SK-N-SH treated with all-trans-retinoic acid at 6 μM for 48 hours (cell line): ENCODE data around the gene EWSR1.

ENCODE experiments used
- ATAC-seq: fragments of 200-7000 bp; cut with Tn5 transposase; 3 replicates; pipeline ENCODE4 v1.9.1; 2020; ENCODE audit warnings: mild to moderate bottlenecking, moderate library complexity
- CSDC2 ChIP-seq: fragments of 250-450 bp; sonication (Bioruptor Pico); IDR thresholded peaks from 2 replicates; pipeline ENCODE4 v1.5.0; 2020; ENCODE audit warnings: mild to moderate bottlenecking, moderate library complexity
- ESRRG ChIP-seq: fragments of 250-450 bp; sonication (Bioruptor Pico); IDR thresholded peaks from 2 replicates; pipeline ENCODE4 v1.6.1; 2021; ENCODE audit warnings: mild to moderate bottlenecking
- GLIS3 ChIP-seq: fragments of 250-450 bp; sonication (Bioruptor Pico); IDR thresholded peaks from 2 replicates; pipeline ENCODE4 v1.5.0; 2020; ENCODE audit warnings: mild to moderate bottlenecking, moderate library complexity
- ISL1 ChIP-seq: fragments of 250-450 bp; sonication (Bioruptor Pico); IDR thresholded peaks from 2 replicates; pipeline ENCODE4 v2.1.2; 2022; ENCODE audit warnings: mild to moderate bottlenecking, moderate library complexity
- OSR1 ChIP-seq: fragments of 250-450 bp; sonication (Bioruptor Pico); IDR thresholded peaks from 2 replicates; pipeline ENCODE4 v1.8.0; 2022; ENCODE audit warnings: moderate library complexity, mild to moderate bottlenecking, inconsistent platforms
- PPARA ChIP-seq: fragments of 250-450 bp; sonication (Bioruptor Pico); IDR thresholded peaks from 2 replicates; pipeline ENCODE4 v1.5.0; 2020; ENCODE audit warnings: mild to moderate bottlenecking, borderline replicate concordance
- RARB ChIP-seq: fragments of 250-450 bp; sonication (Bioruptor Pico); IDR thresholded peaks from 2 replicates; pipeline ENCODE4 v1.8.0; 2021; ENCODE audit warnings: mild to moderate bottlenecking, moderate library complexity
- TCF4 ChIP-seq: fragments of 250-450 bp; sonication (Bioruptor Pico); IDR thresholded peaks from 2 replicates; pipeline ENCODE4 v1.8.0; 2021; ENCODE audit warnings: mild to moderate bottlenecking, moderate library complexity, borderline replicate concordance
- TOX ChIP-seq: fragments of 250-450 bp; sonication (Bioruptor Pico); IDR thresholded peaks from 2 replicates; pipeline ENCODE4 v1.8.0; 2021; ENCODE audit warnings: mild to moderate bottlenecking, moderate library complexity, borderline replicate concordance
- ZFP3 ChIP-seq: fragments of 250-450 bp; sonication (Bioruptor Pico); IDR thresholded peaks from 2 replicates; pipeline ENCODE4 v1.5.0; 2020; ENCODE audit warnings: mild to moderate bottlenecking, moderate library complexity
- ZFP30 ChIP-seq: fragments of 450-650 bp; formaldehyde crosslinking; IDR thresholded peaks from 2 replicates; pipeline ENCODE4 v1.5.0; 2022; ENCODE audit warnings: mild to moderate bottlenecking, moderate library complexity
- ZNF565 ChIP-seq: fragments of 450-650 bp; formaldehyde crosslinking; conservative IDR thresholded peaks from 2 replicates; pipeline ENCODE4 v1.5.0; 2020; ENCODE audit warnings: low read depth, mild to moderate bottlenecking, moderate library complexity
- ZNF70 ChIP-seq: fragments of 450-650 bp; formaldehyde crosslinking; IDR thresholded peaks from 2 replicates; pipeline ENCODE4 v1.5.0; 2020; ENCODE audit warnings: mild to moderate bottlenecking, moderate library complexity
- ZNF8 ChIP-seq: fragments of 450-650 bp; formaldehyde crosslinking; IDR thresholded peaks from 2 replicates; pipeline ENCODE4 v1.5.0; 2020; ENCODE audit warnings: mild to moderate bottlenecking, moderate library complexity
- TF ChIP-seq, protein P1 (sequence below): fragments of 250-450 bp; sonication (Bioruptor Pico); IDR thresholded peaks from 2 replicates; pipeline ENCODE4 v1.5.1; 2021; ENCODE audit warnings: mild to moderate bottlenecking, moderate library complexity
- TF ChIP-seq, protein P2 (sequence below): fragments of 250-450 bp; sonication (Bioruptor Pico); IDR thresholded peaks from 2 replicates; pipeline ENCODE4 v1.8.0; 2021; ENCODE audit warnings: low read depth, mild to moderate bottlenecking, moderate library complexity, borderline replicate concordance
- TF ChIP-seq, protein P3 (sequence below): fragments of 250-450 bp; sonication (Bioruptor Pico); IDR thresholded peaks from 2 replicates; pipeline ENCODE4 v1.5.1; 2020; ENCODE audit warnings: low read depth, mild to moderate bottlenecking, moderate library complexity
- TF ChIP-seq, protein P4 (sequence below): fragments of 250-450 bp; sonication (Bioruptor Pico); IDR thresholded peaks from 2 replicates; pipeline ENCODE4 v1.5.0; 2020; ENCODE audit warnings: mild to moderate bottlenecking, moderate library complexity
- TF ChIP-seq, protein P5 (sequence below): fragments of 250-450 bp; sonication (Bioruptor Pico); IDR thresholded peaks from 2 replicates; pipeline ENCODE4 v1.8.0; 2020; ENCODE audit warnings: mild to moderate bottlenecking, moderate library complexity, borderline replicate concordance

The EWSR1 gene

DNA sequence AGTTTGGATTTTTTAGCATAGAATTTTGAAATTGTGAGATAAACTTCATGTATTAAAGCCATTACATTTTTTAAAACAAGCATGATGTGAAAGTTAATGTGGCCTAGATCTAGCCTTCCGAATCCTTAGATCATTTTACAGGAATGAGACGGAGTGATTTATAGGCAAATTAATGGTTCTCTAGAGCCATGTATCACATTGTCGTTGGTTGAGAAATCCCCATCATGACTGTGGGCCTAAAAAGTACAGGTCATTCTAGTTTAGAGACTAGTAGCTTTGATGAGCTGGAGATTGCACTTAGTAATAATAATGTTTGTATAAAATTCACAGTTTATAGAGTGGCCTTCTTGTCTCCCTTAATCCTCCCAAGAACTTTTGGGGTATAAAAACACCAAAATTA, 7.1 kb downstream of the EWSR1 start:
- TF ChIP-seq, protein P1, sequence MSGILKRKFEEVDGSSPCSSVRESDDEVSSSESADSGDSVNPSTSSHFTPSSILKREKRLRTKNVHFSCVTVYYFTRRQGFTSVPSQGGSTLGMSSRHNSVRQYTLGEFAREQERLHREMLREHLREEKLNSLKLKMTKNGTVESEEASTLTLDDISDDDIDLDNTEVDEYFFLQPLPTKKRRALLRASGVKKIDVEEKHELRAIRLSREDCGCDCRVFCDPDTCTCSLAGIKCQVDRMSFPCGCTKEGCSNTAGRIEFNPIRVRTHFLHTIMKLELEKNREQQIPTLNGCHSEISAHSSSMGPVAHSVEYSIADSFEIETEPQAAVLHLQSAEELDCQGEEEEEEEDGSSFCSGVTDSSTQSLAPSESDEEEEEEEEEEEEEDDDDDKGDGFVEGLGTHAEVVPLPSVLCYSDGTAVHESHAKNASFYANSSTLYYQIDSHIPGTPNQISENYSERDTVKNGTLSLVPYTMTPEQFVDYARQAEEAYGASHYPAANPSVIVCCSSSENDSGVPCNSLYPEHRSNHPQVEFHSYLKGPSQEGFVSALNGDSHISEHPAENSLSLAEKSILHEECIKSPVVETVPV (CRISPR knock-in tag) = 0 out of 2 replicates have a peak, but pooled peaks have one; percentile 10
- TF ChIP-seq ESRRG (CRISPR knock-in tag) = no peak
- ATAC-seq = no peak

DNA sequence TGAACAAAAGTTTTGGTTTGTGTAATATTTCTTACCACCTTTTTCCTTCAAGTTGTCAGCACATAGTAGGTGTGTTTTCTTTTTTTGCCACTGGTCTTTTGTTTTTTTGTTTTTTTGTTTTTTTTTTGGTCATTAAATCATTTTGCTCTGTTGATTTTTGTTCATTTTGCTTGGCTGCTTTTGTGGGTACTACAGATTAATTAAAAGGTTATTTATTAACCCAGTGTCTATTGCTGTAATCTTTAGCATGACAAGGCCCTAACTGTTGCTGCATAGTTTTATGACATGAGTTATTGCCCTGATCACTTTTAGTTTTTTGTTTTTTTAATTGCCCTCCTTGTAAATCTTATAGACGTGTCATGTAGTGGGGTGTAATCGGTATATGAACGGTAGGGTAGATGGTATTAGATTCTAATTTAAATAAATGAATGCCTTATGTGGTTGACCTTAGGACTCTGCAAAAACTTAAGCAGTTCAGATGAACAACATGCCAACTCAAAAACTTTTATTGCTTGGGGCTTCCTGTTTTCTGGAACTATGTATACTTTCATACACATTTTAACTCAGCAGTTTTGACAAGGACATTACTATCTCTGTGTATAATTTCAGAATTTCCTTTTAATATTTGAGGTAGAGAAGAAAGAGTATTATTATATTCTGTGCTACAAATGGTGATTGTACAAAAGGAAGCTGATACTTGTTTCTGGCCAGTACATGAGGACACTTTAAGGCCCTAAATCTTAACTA, 7.9 kb downstream of the EWSR1 start:
- TF ChIP-seq, protein P2, sequence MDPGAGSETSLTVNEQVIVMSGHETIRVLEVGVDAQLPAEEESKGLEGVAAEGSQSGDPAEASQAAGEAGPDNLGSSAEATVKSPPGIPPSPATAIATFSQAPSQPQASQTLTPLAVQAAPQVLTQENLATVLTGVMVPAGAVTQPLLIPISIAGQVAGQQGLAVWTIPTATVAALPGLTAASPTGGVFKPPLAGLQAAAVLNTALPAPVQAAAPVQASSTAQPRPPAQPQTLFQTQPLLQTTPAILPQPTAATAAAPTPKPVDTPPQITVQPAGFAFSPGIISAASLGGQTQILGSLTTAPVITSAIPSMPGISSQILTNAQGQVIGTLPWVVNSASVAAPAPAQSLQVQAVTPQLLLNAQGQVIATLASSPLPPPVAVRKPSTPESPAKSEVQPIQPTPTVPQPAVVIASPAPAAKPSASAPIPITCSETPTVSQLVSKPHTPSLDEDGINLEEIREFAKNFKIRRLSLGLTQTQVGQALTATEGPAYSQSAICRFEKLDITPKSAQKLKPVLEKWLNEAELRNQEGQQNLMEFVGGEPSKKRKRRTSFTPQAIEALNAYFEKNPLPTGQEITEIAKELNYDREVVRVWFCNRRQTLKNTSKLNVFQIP (CRISPR knock-in tag) = no peak
- TF ChIP-seq GLIS3 (CRISPR knock-in tag) = no peak
- TF ChIP-seq, all 23 proteins: peak for 0
- no peak for ATAC-seq

DNA sequence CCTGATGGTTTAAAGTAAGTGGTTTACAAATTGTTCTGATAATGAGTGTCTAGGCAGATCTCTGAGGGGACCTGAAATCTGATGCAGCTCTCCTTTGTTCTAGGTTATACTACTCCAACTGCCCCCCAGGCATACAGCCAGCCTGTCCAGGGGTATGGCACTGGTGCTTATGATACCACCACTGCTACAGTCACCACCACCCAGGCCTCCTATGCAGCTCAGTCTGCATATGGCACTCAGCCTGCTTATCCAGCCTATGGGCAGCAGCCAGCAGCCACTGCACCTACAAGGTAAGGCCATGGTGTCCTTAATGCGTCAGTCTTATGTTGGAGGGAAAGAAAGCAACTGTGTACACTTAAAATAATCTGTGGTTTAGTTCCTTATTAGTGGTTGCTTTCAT, 9.9 kb downstream of the EWSR1 start:
- ATAC-seq = no peak
- TF ChIP-seq ZNF8 (no peak), ZFP30 (CRISPR knock-in tag) (no peak), RARB (no peak), TCF4 (CRISPR knock-in tag) (no peak), OSR1 (CRISPR knock-in tag) (no peak), ZFP3 (no peak), TOX (CRISPR knock-in tag) (no peak), ZNF565 (CRISPR knock-in tag) (no peak), CSDC2 (CRISPR knock-in tag) (no peak), ISL1 (CRISPR knock-in tag) (no peak), GLIS3 (CRISPR knock-in tag) (no peak), ESRRG (CRISPR knock-in tag) (no peak), ZNF70 (CRISPR knock-in tag) (no peak), PPARA (no peak)
- TF ChIP-seq, protein P3, sequence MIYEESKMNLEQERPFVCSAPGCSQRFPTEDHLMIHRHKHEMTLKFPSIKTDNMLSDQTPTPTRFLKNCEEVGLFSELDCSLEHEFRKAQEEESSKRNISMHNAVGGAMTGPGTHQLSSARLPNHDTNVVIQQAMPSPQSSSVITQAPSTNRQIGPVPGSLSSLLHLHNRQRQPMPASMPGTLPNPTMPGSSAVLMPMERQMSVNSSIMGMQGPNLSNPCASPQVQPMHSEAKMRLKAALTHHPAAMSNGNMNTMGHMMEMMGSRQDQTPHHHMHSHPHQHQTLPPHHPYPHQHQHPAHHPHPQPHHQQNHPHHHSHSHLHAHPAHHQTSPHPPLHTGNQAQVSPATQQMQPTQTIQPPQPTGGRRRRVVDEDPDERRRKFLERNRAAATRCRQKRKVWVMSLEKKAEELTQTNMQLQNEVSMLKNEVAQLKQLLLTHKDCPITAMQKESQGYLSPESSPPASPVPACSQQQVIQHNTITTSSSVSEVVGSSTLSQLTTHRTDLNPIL = no peak
- TF ChIP-seq, protein P2 (CRISPR knock-in tag) = no peak
- TF ChIP-seq, protein P4, sequence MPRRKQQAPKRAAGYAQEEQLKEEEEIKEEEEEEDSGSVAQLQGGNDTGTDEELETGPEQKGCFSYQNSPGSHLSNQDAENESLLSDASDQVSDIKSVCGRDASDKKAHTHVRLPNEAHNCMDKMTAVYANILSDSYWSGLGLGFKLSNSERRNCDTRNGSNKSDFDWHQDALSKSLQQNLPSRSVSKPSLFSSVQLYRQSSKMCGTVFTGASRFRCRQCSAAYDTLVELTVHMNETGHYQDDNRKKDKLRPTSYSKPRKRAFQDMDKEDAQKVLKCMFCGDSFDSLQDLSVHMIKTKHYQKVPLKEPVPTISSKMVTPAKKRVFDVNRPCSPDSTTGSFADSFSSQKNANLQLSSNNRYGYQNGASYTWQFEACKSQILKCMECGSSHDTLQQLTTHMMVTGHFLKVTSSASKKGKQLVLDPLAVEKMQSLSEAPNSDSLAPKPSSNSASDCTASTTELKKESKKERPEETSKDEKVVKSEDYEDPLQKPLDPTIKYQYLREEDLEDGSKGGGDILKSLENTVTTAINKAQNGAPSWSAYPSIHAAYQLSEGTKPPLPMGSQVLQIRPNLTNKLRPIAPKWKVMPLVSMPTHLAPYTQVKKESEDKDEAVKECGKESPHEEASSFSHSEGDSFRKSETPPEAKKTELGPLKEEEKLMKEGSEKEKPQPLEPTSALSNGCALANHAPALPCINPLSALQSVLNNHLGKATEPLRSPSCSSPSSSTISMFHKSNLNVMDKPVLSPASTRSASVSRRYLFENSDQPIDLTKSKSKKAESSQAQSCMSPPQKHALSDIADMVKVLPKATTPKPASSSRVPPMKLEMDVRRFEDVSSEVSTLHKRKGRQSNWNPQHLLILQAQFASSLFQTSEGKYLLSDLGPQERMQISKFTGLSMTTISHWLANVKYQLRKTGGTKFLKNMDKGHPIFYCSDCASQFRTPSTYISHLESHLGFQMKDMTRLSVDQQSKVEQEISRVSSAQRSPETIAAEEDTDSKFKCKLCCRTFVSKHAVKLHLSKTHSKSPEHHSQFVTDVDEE = no peak
- TF ChIP-seq, protein P1 (CRISPR knock-in tag) = no peak
- TF ChIP-seq, protein P5, sequence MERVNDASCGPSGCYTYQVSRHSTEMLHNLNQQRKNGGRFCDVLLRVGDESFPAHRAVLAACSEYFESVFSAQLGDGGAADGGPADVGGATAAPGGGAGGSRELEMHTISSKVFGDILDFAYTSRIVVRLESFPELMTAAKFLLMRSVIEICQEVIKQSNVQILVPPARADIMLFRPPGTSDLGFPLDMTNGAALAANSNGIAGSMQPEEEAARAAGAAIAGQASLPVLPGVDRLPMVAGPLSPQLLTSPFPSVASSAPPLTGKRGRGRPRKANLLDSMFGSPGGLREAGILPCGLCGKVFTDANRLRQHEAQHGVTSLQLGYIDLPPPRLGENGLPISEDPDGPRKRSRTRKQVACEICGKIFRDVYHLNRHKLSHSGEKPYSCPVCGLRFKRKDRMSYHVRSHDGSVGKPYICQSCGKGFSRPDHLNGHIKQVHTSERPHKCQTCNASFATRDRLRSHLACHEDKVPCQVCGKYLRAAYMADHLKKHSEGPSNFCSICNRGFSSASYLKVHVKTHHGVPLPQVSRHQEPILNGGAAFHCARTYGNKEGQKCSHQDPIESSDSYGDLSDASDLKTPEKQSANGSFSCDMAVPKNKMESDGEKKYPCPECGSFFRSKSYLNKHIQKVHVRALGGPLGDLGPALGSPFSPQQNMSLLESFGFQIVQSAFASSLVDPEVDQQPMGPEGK (CRISPR knock-in tag) = no peak
